Trophoblast cell (in vitro differentiated cells and primary cell): ENCODE data around the gene ETS1.

Experiments used
- DNase-seq, 2 donors: peaks; one replicate each; pipeline ENCODE4 v3.0.0-alpha.2; 2016
- H2AFZ ChIP-seq: 2 replicates; pipeline ENCODE4 v1.6.1; 2013; ENCODE audit warnings: low read length, moderate library complexity, mild to moderate bottlenecking; ENCODE audit not compliant: insufficient read depth, poor library complexity
- H2AK5ac ChIP-seq: 2 replicates; pipeline ENCODE4 v1.6.1; 2013; ENCODE audit warnings: mild to moderate bottlenecking, low read length
- H2BK120ac ChIP-seq: 2 replicates; pipeline ENCODE4 v1.6.1; 2013; ENCODE audit warnings: low read length, mild to moderate bottlenecking, moderate library complexity; ENCODE audit not compliant: insufficient read depth, poor library complexity
- H2BK12ac ChIP-seq: 2 replicates; pipeline ENCODE4 v1.6.1; 2013; ENCODE audit warnings: mild to moderate bottlenecking, low read length, moderate library complexity
- H2BK5ac ChIP-seq: 2 replicates; pipeline ENCODE4 v1.6.1; 2013; ENCODE audit warnings: low read length, low read depth, moderate library complexity, mild to moderate bottlenecking; ENCODE audit not compliant: poor library complexity
- H3K14ac ChIP-seq: 2 replicates; pipeline ENCODE4 v1.6.1; 2013; ENCODE audit warnings: mild to moderate bottlenecking, low read length
- H3K18ac ChIP-seq: 2 replicates; pipeline ENCODE4 v1.6.1; 2013; ENCODE audit warnings: mild to moderate bottlenecking, low read length
- H3K23ac ChIP-seq: 2 replicates; pipeline ENCODE4 v1.6.1; 2013; ENCODE audit warnings: low read length
- H3K27ac ChIP-seq: 2 replicates; pipeline ENCODE4 v1.5.1; 2013; ENCODE audit warnings: low read depth, mild to moderate bottlenecking, inconsistent platforms, low read length, moderate library complexity
- H3K27me3 ChIP-seq: 2 replicates; pipeline ENCODE4 v1.6.1; 2013; ENCODE audit warnings: inconsistent platforms, mild to moderate bottlenecking, low read length, moderate library complexity; ENCODE audit not compliant: insufficient read depth
- H3K36me3 ChIP-seq, 2 experiments: 1 replicate in 1 of 2; 2 replicates in 1 of 2; pipeline ENCODE4 v1.6.1; 2013; ENCODE audit warnings: low read length in 2 of 2, mild to moderate bottlenecking in 2 of 2, moderate library complexity in 1 of 2; ENCODE audit not compliant: insufficient read depth in 2 of 2, control insufficient read depth in 1 of 2
- H3K4ac ChIP-seq: 2 replicates; pipeline ENCODE4 v1.6.1; 2013; ENCODE audit warnings: low read depth, mild to moderate bottlenecking, low read length, moderate library complexity
- H3K4me1 ChIP-seq, 2 experiments: 1 replicate in 1 of 2; 2 replicates in 1 of 2; pipeline ENCODE4 v1.6.1; 2013; ENCODE audit warnings: low read length in 2 of 2, mild to moderate bottlenecking in 2 of 2, moderate library complexity in 1 of 2; ENCODE audit not compliant: insufficient read depth in 2 of 2, control insufficient read depth in 1 of 2
- H3K4me2 ChIP-seq: 2 replicates; pipeline ENCODE4 v1.6.1; 2013; ENCODE audit warnings: inconsistent platforms, mild to moderate bottlenecking, low read length, moderate library complexity
- H3K4me3 ChIP-seq: 2 replicates; pipeline ENCODE4 v1.5.1; 2013; ENCODE audit warnings: mild to moderate bottlenecking, low read depth, low read length, inconsistent platforms
- H3K79me1 ChIP-seq: one replicate; pipeline ENCODE4 v1.6.1; 2013; ENCODE audit warnings: low read length
- H3K79me2 ChIP-seq: 2 replicates; pipeline ENCODE4 v1.6.1; 2013; ENCODE audit warnings: low read length, mild to moderate bottlenecking; ENCODE audit not compliant: control insufficient read depth, insufficient read depth, poor library complexity
- H3K9ac ChIP-seq: 2 replicates; pipeline ENCODE4 v1.6.1; 2013; ENCODE audit warnings: mild to moderate bottlenecking, low read length
- H3K9me3 ChIP-seq: 2 replicates; pipeline ENCODE4 v1.6.1; 2013; ENCODE audit warnings: low read depth, mild to moderate bottlenecking, control low read depth, inconsistent platforms, low read length; ENCODE audit not compliant: insufficient read depth
- H4K12ac ChIP-seq: 2 replicates; pipeline ENCODE4 v1.6.1; 2013; ENCODE audit warnings: low read depth, mild to moderate bottlenecking, low read length, moderate library complexity
- H4K8ac ChIP-seq: 2 replicates; pipeline ENCODE4 v1.6.1; 2013; ENCODE audit warnings: low read depth, mild to moderate bottlenecking, low read length, moderate library complexity
- H4K91ac ChIP-seq: one replicate; pipeline ENCODE4 v1.6.1; 2013; ENCODE audit warnings: low read depth, mild to moderate bottlenecking, low read length, moderate library complexity
- WGBS: extraction: QIAGEN DNeasy Blood & Tissue Kit; methylation state at CpG from one replicate; pipeline ENCODE4 v1.1.7; 2013; ENCODE audit warnings: missing lambda C conversion rate; ENCODE audit not compliant: insufficient read length, insufficient coverage; ENCODE audit errors: extremely low coverage; 5-methylcytosine and 5-hydroxymethylcytosine counted together

Gene ETS1

DNA sequence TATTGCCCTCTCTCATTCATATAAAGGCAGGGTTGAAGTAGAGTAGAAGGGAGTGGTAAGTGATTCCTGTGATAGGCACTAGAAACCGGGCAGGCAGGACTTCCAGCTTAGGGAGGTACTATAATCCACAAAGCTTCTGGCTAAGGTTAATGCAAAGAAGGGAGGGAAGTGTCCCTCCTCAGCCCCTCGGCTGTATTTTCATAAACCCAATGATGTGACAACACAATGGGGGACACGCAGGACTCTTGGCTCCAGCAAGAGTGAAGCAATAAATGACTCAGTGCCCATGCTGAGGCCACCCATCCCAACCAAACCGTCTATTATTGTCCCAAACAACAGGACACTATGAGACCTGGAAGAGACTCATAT, 90.7 kb downstream of the ETS1 start:
- H4K8ac ChIP-seq: no peak overlapping the region
- H3K14ac ChIP-seq: no peak overlapping the region
- no peak overlapping the region for H3K18ac ChIP-seq
- H3K27ac ChIP-seq: no peak overlapping the region
- no peak overlapping the region for H2BK12ac ChIP-seq
- H3K27me3 ChIP-seq: no peaks in the 10 kb centered on the region
- H2AK5ac ChIP-seq: no peak overlapping the region
- H4K91ac ChIP-seq: no peak overlapping the region
- H2BK120ac ChIP-seq: no peak overlapping the region
- no peak overlapping the region for H3K4me2 ChIP-seq
- H2BK5ac ChIP-seq: no peak overlapping the region
- H3K23ac ChIP-seq: no peak overlapping the region
- peaks cover 19 to 20% of the 10 kb centered on the region in 2 experiments for H3K4me1 ChIP-seq
- no CpG with 5 or more reads among the region's 4 CpGs for WGBS
- H2AFZ ChIP-seq: no peak overlapping the region
- DNase-seq: no peak
- H3K4ac ChIP-seq: no peak overlapping the region
- H4K12ac ChIP-seq: no peak overlapping the region
- H3K9me3 ChIP-seq: no peaks in the 10 kb centered on the region
- peaks cover 3% of the 10 kb centered on the region for H3K79me1 ChIP-seq
- peaks cover 11 to 20% of the 10 kb centered on the region in 2 experiments for H3K36me3 ChIP-seq
- no peak overlapping the region for H3K4me3 ChIP-seq
- H3K9ac ChIP-seq: no peak overlapping the region
- peaks cover 9% of the 10 kb centered on the region for H3K79me2 ChIP-seq

DNA sequence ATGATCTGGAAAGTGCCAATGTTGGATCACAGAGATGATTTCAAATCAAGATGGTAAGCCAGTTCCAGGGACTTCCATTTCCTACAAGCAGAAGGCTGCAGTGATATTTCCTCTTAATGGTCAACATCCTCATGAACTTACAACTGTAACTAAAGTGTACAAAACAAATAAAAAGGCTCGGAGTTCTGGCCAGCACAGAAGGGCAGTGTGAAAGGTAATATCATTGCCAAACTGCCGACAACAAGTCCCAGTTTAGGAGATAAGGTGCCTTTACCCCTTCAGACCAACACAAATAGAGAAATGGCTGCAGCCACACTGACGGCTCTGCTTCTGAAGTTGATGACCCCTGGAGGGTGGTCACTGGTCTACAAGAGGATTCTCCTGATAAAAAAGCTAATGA, 91.1 kb downstream of the ETS1 start:
- H3K18ac ChIP-seq: no peak overlapping the region
- H3K27me3 ChIP-seq: no peaks in the 10 kb centered on the region
- H3K4ac ChIP-seq: no peak overlapping the region
- no peak overlapping the region for H3K14ac ChIP-seq
- H4K12ac ChIP-seq: no peak overlapping the region
- no peak overlapping the region for H2BK5ac ChIP-seq
- H2AK5ac ChIP-seq: no peak overlapping the region
- H3K79me1 ChIP-seq: peaks cover 3% of the 10 kb centered on the region
- H4K91ac ChIP-seq: no peak overlapping the region
- no peak overlapping the region for H3K23ac ChIP-seq
- H3K36me3 ChIP-seq: peaks cover 11 to 22% of the 10 kb centered on the region in 2 experiments
- no peak overlapping the region for H3K4me3 ChIP-seq
- no peak overlapping the region for H4K8ac ChIP-seq
- peaks cover 19 to 20% of the 10 kb centered on the region in 2 experiments for H3K4me1 ChIP-seq
- H3K9me3 ChIP-seq: no peaks in the 10 kb centered on the region
- H2AFZ ChIP-seq: no peak overlapping the region
- H3K9ac ChIP-seq: no peak overlapping the region
- H3K79me2 ChIP-seq: peaks cover 9% of the 10 kb centered on the region
- H2BK120ac ChIP-seq: no peak overlapping the region
- H3K4me2 ChIP-seq: no peak overlapping the region
- H3K27ac ChIP-seq: no peak overlapping the region
- WGBS: no CpG with 5 or more reads among the region's 3 CpGs
- no peak overlapping the region for H2BK12ac ChIP-seq
- DNase-seq: no peak

DNA sequence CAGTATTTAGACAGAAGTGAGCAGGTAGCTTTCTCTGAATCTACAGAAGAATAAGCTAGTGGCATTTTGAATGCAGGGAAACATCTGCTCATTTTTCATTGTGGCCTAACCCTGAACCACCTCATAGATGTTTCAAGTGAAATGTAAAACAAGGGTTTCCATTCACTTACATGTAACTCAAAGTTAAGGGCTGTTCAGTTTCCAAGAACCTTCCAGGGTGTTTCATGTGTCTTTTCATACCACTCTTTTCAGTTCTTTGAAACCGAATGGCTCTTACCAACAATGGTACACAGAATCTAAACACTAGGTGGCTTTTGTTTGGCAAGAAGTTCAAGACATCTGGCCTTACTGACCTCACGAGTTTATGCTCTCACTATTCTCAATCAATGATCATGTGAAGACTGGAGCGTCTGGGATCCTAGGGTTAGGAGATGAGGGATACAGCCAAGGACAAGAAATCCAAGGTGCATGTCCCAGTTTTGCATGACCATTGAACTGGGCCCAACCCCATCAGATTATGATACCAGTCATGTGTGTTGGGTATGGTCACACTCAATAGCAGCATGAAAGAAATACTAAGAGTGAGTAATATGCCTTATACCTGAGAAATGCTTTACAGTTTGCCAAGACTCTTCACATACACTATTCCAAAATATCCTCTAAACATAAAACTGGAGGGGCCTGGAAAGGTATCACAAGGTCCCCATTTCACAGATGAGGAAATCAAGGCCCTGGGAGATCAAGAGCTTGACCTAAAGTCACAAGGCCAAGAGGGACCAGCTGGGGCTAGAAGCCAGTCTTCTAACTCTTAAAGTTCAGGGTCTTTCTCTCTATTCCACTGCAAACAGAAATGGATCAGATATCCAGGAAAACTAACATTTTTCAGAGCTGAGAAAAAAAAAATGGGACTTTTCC, 92.7 kb downstream of the ETS1 start:
- Histone ChIP-seq H2BK12ac (no peak overlapping the region), H3K36me3 (peaks cover 12 to 25% of the 10 kb centered on the region in 2 experiments), H4K12ac (no peak overlapping the region), H4K8ac (no peak overlapping the region), H3K27ac (no peak overlapping the region), H3K23ac (no peak overlapping the region), H2AFZ (no peak overlapping the region), H3K4me3 (no peak overlapping the region), H3K27me3 (no peaks in the 10 kb centered on the region), H3K4ac (no peak overlapping the region), H3K4me2 (no peak overlapping the region), H3K9ac (no peak overlapping the region), H3K9me3 (no peaks in the 10 kb centered on the region), H3K79me1 (no peaks in the 10 kb centered on the region), H2BK5ac (no peak overlapping the region), H4K91ac (no peak overlapping the region), H3K18ac (no peak overlapping the region), H3K4me1 (peaks cover 14 to 16% of the 10 kb centered on the region in 2 experiments), H2BK120ac (no peak overlapping the region), H3K14ac (no peak overlapping the region), H2AK5ac (no peak overlapping the region), H3K79me2 (peaks cover 5% of the 10 kb centered on the region)
- DNase-seq: no peak
- no CpG with 5 or more reads among the region's 3 CpGs for WGBS

DNA sequence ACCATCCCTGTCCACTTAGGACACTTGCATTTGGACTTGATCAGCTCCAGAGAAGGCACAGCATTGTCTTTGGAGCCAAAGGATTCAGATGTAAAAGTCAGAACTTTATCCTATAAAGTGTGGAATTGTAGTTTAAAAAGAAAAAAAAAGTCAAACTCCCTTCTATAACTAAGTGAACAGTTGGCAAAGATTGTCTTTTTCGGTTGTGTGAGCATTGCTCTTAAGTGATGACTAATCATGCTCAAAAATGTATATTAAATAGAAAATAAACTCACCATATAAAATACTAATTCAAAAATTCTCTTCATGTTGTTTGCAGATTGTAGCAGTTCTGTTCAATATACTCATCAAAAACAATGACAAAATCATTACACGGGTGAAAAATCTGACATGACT, 93.8 kb downstream of the ETS1 start:
- peaks cover 14% of the 10 kb centered on the region in 2 experiments for H3K4me1 ChIP-seq
- no peak overlapping the region for H3K4me2 ChIP-seq
- H3K79me2 ChIP-seq: peaks cover 5% of the 10 kb centered on the region
- no peak overlapping the region for H2BK12ac ChIP-seq
- no peak overlapping the region for H3K18ac ChIP-seq
- H3K23ac ChIP-seq: no peak overlapping the region
- H3K36me3 ChIP-seq: peaks cover 14 to 35% of the 10 kb centered on the region in 2 experiments
- no peak overlapping the region for H3K9ac ChIP-seq
- H3K27me3 ChIP-seq: no peaks in the 10 kb centered on the region
- H2AFZ ChIP-seq: no peak overlapping the region
- no peak overlapping the region for H4K91ac ChIP-seq
- H2BK5ac ChIP-seq: no peak overlapping the region
- no peak for DNase-seq
- no peak overlapping the region for H2BK120ac ChIP-seq
- WGBS: no CpG with 5 or more reads among the region's 2 CpGs
- H4K12ac ChIP-seq: no peak overlapping the region
- no peak overlapping the region for H4K8ac ChIP-seq
- H2AK5ac ChIP-seq: no peak overlapping the region
- no peak overlapping the region for H3K4ac ChIP-seq
- no peaks in the 10 kb centered on the region for H3K79me1 ChIP-seq
- H3K9me3 ChIP-seq: no peaks in the 10 kb centered on the region
- H3K27ac ChIP-seq: no peak overlapping the region
- no peak overlapping the region for H3K14ac ChIP-seq
- H3K4me3 ChIP-seq: no peak overlapping the region
